H1 (cell line): Measurements from ENCODE around the gene SAP30.
A peak's percentile ranks its signal among the peaks of the same experiment; 100 is the strongest.

Source experiments
- CBX8 ChIP-seq: fragments of 300-800, 300-1000 bp; sonication (generic); IDR thresholded peaks from 2 replicates; pipeline ENCODE4 v1.7.1; 2016; ENCODE audit warnings: low read depth, low read length, borderline replicate concordance
- E2F6 ChIP-seq: IDR thresholded peaks from 2 replicates; pipeline ENCODE4 v1.6.1; 2012; ENCODE audit warnings: inconsistent platforms
- EGR1 ChIP-seq: IDR thresholded peaks from 2 replicates; pipeline ENCODE4 v1.6.1; 2011; ENCODE audit warnings: low read depth, low read length, borderline replicate concordance
- EP300 ChIP-seq, 2 experiments: IDR thresholded peaks; 1 replicate in 1 of 2; 2 replicates in 1 of 2; pipeline ENCODE4 v1.6.1; 2011 to 2012; ENCODE audit warnings: low read depth in 2 of 2, low read length in 2 of 2, mild to moderate bottlenecking in 2 of 2, borderline replicate concordance in 1 of 2, inconsistent platforms in 1 of 2, moderate library complexity in 1 of 2
- GTF2F1 ChIP-seq: IDR thresholded peaks from 2 replicates; pipeline ENCODE4 v1.6.1; 2012; ENCODE audit warnings: low read depth, low read length, improper control_type of control experiment, borderline replicate concordance
- HDAC6 ChIP-seq: IDR thresholded peaks from one replicate; pipeline ENCODE4 v1.7.1; 2012; ENCODE audit warnings: low read depth, mild to moderate bottlenecking, inconsistent platforms, low read length, moderate library complexity
- POLR2A ChIP-seq, 2 experiments: IDR thresholded peaks; 1 replicate in 1 of 2; 2 replicates in 1 of 2; pipeline ENCODE4 v1.6.1; 2011; ENCODE audit warnings: low read depth in 2 of 2, low read length in 2 of 2, mild to moderate bottlenecking in 2 of 2; ENCODE audit errors: control extremely low read depth in 1 of 2
- SP1 ChIP-seq: IDR thresholded peaks from 2 replicates; pipeline ENCODE4 v1.6.1; 2011; ENCODE audit warnings: low read depth, low read length
- TAF1 ChIP-seq: IDR thresholded peaks from 2 replicates; pipeline ENCODE4 v1.6.1; 2011; ENCODE audit warnings: mild to moderate bottlenecking, low read depth, low read length
- YY1 ChIP-seq: IDR thresholded peaks from 2 replicates; pipeline ENCODE4 v1.6.1; 2011; ENCODE audit warnings: low read depth, mild to moderate bottlenecking, low read length
- TF ChIP-seq, protein P1 (sequence below), 3 experiments: IDR thresholded peaks; 1 replicate in 2 of 3; 2 replicates in 1 of 3; pipeline versions ENCODE4 v1.5.1 to v1.6.1; 2011; ENCODE audit warnings: low read length in 3 of 3, mild to moderate bottlenecking in 3 of 3, inconsistent platforms in 2 of 3, low read depth in 1 of 3, moderate library complexity in 1 of 3; ENCODE audit not compliant: insufficient read depth in 1 of 3; ENCODE audit errors: control extremely low read depth in 1 of 3

DNA sequence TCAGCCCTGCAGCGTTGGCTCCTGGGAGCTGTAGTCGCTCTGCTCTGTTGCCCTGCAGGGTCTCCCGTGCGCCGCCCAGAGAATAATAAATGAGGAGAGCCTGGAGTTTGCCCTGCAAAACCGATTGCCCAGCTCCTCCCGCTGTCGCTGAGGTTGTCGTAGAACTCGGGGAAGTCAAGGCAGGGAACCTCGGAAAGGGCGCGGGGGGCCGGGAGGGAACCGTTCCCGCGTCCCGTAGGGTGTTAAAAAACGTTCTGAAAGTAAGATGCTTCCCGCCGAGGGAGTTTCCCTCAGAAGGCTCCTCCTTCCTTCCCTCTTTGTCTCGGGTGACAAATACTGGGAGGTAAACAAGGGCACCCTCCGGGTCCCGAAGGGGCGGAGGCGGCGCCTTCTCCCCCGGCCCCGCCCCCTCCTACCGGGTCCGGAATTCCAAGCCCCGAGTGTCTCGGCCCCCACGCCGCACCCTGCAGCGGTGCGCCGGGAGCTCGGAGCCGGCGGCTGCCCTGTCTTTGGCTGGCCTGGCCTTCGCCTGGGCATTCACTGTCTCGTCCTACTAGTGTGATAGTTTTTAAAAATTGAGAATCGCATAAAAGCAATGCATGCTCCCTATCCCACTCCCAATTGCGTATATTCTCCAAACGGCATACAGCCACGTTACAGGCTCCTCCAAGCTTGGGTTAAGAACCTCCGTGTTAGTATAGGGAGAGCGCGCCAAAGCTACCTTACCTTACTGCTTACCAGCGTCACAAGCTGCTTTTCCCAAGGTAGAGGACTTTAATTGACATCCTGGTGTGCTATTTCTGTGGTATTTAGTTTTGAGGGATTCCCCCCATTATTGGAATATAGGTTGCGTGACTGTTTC is 35.6 kb upstream of the SAP30 start:
- TF ChIP-seq GTF2F1: no peak
- TF ChIP-seq SP1: peak; percentile 58
- TF ChIP-seq HDAC6: no peak
- TF ChIP-seq, protein P1, sequence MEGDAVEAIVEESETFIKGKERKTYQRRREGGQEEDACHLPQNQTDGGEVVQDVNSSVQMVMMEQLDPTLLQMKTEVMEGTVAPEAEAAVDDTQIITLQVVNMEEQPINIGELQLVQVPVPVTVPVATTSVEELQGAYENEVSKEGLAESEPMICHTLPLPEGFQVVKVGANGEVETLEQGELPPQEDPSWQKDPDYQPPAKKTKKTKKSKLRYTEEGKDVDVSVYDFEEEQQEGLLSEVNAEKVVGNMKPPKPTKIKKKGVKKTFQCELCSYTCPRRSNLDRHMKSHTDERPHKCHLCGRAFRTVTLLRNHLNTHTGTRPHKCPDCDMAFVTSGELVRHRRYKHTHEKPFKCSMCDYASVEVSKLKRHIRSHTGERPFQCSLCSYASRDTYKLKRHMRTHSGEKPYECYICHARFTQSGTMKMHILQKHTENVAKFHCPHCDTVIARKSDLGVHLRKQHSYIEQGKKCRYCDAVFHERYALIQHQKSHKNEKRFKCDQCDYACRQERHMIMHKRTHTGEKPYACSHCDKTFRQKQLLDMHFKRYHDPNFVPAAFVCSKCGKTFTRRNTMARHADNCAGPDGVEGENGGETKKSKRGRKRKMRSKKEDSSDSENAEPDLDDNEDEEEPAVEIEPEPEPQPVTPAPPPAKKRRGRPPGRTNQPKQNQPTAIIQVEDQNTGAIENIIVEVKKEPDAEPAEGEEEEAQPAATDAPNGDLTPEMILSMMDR (IDR thresholded peaks at IDR 0.05; ENCODE audit: control extremely low read depth in 1 of 3, insufficient read depth in 1 of 3, low read depth in 1 of 3, low read length in 3 of 3): no peak
- TF ChIP-seq E2F6: no peak; the same call in 1 of the 2 replicates
- peak; percentile 69 for TF ChIP-seq TAF1
- TF ChIP-seq YY1: no peak
- no peak for TF ChIP-seq CBX8
- peak; percentile 62 to 72 for TF ChIP-seq POLR2A (IDR thresholded peaks at IDR 0.05; ENCODE audit: control extremely low read depth in 1 of 2, low read depth in 2 of 2, low read length in 2 of 2)
- peak; percentile 68; the same call in 1 of the 2 replicates for TF ChIP-seq EGR1
- peak in 1 of 2 experiments; percentile 52; a peak in 1 of 3 replicates for TF ChIP-seq EP300 (IDR thresholded peaks at IDR 0.05; ENCODE audit: borderline replicate concordance in 1 of 2, low read depth in 2 of 2, low read length in 2 of 2)
